Tibial artery (tissue), 4 donors: ENCODE results near the gene SPATA12.

Experiments
- DNase-seq, 2 donors: peaks; one replicate each; pipeline ENCODE4 v3.0.0-alpha.2; 2019
- H3K27ac ChIP-seq, 2 donors: fragments of 200-600 bp; sonication (generic) in 1 of 2; 1 replicate in 1 of 2; 2 replicates in 1 of 2; pipeline ENCODE4 v1.5.1; 2018 to 2019; ENCODE audit warnings: mild to moderate bottlenecking in 1 of 2
- H3K27me3 ChIP-seq, 2 donors: fragments of 200-600 bp; sonication (generic) in 1 of 2; one replicate each; pipeline versions ENCODE4 v1.5.1 to v1.6.0; 2016 to 2019
- H3K36me3 ChIP-seq, 3 donors: fragments of 200-600 bp; sonication (generic) in 2 of 3; one replicate each; pipeline ENCODE4 v1.5.1; 2016 to 2019; ENCODE audit warnings: mild to moderate bottlenecking in 2 of 3
- H3K4me1 ChIP-seq, 4 donors: fragments of 200-600 bp; sonication (generic) in 2 of 4; 1 replicate in 3 of 4; 2 replicates in 1 of 4; pipeline ENCODE4 v1.5.1; 2016 to 2019
- H3K4me3 ChIP-seq, 2 donors: fragments of 200-600 bp; sonication (generic) in 1 of 2; 1 replicate in 1 of 2; 2 replicates in 1 of 2; pipeline ENCODE4 v1.5.1; 2018 to 2019; ENCODE audit warnings: mild to moderate bottlenecking in 2 of 2
- H3K9me3 ChIP-seq, 3 donors: fragments of 200-600 bp; sonication (generic) in 1 of 3; one replicate each; pipeline ENCODE4 v1.5.1; 2016 to 2019
- intact Hi-C: fragments of 100-400 bp; cut with DNase I; formaldehyde crosslinking; loops from one replicate; pipeline ENCODE4 v1.15.0; 2023; ENCODE audit warnings: low total_unique reads
- TF ChIP-seq, protein P1 (sequence below), 2 experiments: fragments of 200-600 bp in 1 of 2; fragments of 450-650 bp in 1 of 2; IDR thresholded peaks; one replicate each; pipeline ENCODE4 v1.5.1; 2017 to 2019; ENCODE audit warnings: antibody characterized with exemption in 2 of 2, mild to moderate bottlenecking in 1 of 2, moderate library complexity in 1 of 2

Gene SPATA12

DNA sequence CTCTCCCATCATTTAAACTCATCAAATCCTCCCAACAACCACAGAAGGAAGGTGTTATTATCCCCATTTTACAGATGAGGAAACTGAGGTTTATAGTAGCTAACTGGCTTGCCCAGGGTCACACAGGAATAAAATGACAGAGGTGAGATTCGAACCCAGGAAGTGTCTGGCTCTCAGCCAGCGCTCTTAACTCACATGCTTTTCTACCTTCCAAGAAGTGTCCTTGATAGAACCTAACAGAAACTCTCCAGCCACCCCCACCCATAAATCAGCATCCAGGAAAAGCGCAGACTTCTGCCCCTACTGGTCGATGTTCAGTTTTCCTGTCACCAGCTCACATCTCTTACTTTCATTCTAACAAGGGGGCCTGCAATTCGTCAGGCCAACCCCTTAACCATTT is 51.7 kb downstream of the SPATA12 start:
- H3K4me1 ChIP-seq = no peaks in the 10 kb centered on the region
- no peak overlapping the region for H3K4me3 ChIP-seq
- intact Hi-C loops = no loop called here
- H3K27ac ChIP-seq = no peak overlapping the region
- TF ChIP-seq, protein P1, sequence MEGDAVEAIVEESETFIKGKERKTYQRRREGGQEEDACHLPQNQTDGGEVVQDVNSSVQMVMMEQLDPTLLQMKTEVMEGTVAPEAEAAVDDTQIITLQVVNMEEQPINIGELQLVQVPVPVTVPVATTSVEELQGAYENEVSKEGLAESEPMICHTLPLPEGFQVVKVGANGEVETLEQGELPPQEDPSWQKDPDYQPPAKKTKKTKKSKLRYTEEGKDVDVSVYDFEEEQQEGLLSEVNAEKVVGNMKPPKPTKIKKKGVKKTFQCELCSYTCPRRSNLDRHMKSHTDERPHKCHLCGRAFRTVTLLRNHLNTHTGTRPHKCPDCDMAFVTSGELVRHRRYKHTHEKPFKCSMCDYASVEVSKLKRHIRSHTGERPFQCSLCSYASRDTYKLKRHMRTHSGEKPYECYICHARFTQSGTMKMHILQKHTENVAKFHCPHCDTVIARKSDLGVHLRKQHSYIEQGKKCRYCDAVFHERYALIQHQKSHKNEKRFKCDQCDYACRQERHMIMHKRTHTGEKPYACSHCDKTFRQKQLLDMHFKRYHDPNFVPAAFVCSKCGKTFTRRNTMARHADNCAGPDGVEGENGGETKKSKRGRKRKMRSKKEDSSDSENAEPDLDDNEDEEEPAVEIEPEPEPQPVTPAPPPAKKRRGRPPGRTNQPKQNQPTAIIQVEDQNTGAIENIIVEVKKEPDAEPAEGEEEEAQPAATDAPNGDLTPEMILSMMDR (IDR thresholded peaks at IDR 0.05) = no peak
- DNase-seq = no peak
- H3K9me3 ChIP-seq = no peaks in the 10 kb centered on the region
- peaks cover 0 to 4% (median 0%) of the 10 kb centered on the region in 3 donors for H3K36me3 ChIP-seq
- H3K27me3 ChIP-seq = no peaks in the 10 kb centered on the region

DNA sequence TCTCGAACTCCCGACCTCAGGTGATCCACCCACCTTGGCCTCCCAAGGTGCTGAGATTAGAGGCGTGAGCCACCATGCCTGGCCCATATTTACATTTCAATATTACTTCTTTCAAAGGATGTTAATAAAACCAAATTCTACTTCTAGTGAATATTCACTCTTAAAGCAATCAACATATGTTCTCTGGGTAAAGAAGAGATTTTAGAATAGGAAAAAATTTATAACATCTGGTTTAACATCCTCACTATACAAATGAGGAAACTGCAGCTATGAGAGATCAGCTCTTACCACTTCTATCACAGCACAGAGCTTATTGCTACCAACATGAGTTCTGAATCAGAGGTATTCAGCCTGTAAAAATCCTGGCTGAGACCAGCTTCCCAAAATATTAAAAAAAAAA is 56.0 kb downstream of the SPATA12 start:
- Histone ChIP-seq H3K4me1 (no peaks in the 10 kb centered on the region), H3K36me3 (no peaks in the 10 kb centered on the region), H3K27ac (no peak overlapping the region), H3K4me3 (no peak overlapping the region), H3K27me3 (no peaks in the 10 kb centered on the region), H3K9me3 (no peaks in the 10 kb centered on the region)
- no peak for DNase-seq
- intact Hi-C loops = no loop called here
- TF ChIP-seq, protein P1 (IDR thresholded peaks at IDR 0.05) = no peak

DNA sequence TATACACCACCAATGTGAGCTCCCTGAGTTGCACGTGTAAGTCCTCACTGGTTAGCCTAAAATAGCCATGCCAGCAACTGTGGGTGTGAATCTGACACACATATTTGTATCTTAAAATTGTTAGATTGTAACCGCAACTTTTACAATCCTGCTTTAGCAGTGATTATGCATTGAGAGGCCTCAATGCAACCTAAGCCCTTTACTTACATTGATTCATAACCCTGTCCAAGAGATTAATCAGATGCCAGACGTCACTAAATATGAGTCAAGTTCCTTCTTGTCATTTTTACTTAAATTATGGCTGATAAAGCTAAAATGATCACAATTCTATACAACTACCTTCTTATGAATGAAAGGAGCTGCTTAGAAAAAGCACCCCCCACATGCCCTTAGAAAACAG is 57.8 kb downstream of the SPATA12 start:
- intact Hi-C loops = no loop called here
- TF ChIP-seq, protein P1 (IDR thresholded peaks at IDR 0.05) = no peak
- Histone ChIP-seq H3K27ac (no peak overlapping the region), H3K4me1 (no peaks in the 10 kb centered on the region), H3K36me3 (no peaks in the 10 kb centered on the region), H3K27me3 (no peaks in the 10 kb centered on the region), H3K4me3 (no peak overlapping the region), H3K9me3 (no peaks in the 10 kb centered on the region)
- DNase-seq = no peak

DNA sequence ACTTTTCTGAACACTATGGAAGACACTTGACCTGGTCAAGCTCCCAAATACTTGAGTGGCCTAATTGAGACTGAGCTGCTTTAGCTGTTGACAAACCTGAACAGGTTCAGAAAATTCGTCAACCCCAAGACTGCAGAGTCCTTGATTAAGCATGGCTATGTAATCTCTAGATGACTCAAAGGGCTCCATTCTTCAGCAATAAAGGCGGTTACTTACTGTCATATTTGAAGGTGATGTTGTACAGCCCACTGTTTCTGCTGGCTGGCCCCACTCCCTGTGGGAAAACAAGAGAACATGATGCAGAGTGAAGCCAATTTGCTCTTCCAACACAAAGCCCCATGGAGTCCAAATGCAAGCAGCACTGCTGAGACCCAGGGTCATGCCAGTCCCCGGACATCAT is 59.6 kb downstream of the SPATA12 start:
- H3K9me3 ChIP-seq = no peaks in the 10 kb centered on the region
- no peak overlapping the region for H3K27ac ChIP-seq
- H3K4me3 ChIP-seq = no peak overlapping the region
- TF ChIP-seq, protein P1 (IDR thresholded peaks at IDR 0.05) = no peak
- intact Hi-C loops = no loop called here
- no peak for DNase-seq
- no peaks in the 10 kb centered on the region for H3K27me3 ChIP-seq
- no peaks in the 10 kb centered on the region for H3K36me3 ChIP-seq
- no peaks in the 10 kb centered on the region for H3K4me1 ChIP-seq

DNA sequence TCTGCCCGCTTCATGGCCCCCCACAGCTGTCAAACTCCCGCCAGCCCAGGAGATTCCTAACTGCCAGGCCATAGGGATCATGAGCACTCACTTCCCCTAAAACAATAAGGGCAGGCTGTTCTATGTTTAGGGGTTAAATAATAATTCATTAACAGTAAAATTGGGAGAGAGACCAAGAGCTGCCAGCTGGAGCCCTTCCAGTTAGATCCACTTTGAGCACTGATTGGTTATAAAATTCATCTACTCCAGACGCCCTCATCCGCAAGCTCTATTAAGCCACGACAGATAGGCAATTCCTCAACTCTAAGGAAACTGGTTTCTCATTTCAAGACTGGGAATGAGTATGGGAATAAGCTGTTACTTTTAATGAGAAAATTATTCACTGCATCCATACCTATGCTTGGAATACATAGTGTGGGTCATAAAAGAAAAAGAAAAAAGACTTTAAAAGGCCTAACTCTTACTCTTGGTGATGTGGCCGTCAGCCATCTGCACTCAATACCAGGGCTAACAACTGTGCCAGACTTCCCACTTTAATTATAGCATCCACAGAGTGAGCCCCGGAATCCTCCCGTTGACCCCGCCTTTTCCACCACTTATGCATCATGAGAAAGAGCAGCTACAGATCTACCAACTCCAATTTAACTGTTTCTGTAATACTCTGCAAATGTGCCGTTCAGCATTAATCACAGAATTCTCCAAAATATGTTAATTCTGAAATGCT is 60.1 kb downstream of the SPATA12 start:
- Histone ChIP-seq H3K4me1 (no peaks in the 10 kb centered on the region), H3K9me3 (no peaks in the 10 kb centered on the region), H3K27ac (no peak overlapping the region), H3K27me3 (no peaks in the 10 kb centered on the region), H3K36me3 (no peaks in the 10 kb centered on the region), H3K4me3 (no peak overlapping the region)
- no peak for DNase-seq
- intact Hi-C loops = no loop called here
- TF ChIP-seq, protein P1 (IDR thresholded peaks at IDR 0.05) = no peak
